CD14-positive monocyte (primary cell): Measurements from ENCODE around the gene TNFAIP8L1. TPM values are rescaled to one million over a fixed set of nuclear protein-coding genes. Genes with fewer than 3 reads are reported as not detected.

ENCODE experiments used
- DNase-seq, 3 donors: peaks; one replicate each; pipeline ENCODE4 v3.0.0-alpha.2; 2011 to 2022
- H2AFZ ChIP-seq: 2 replicates; pipeline ENCODE4 v1.6.0; 2012; ENCODE audit warnings: mild to moderate bottlenecking, low read depth, low read length, inconsistent platforms; ENCODE audit not compliant: insufficient read depth, poor library complexity, severe bottlenecking
- H3K27ac ChIP-seq, 2 donors: 1 replicate in 1 of 2; 2 replicates in 1 of 2; pipeline ENCODE4 v1.5.1; 2012 to 2013; ENCODE audit warnings: low read length in 2 of 2, control low read depth in 1 of 2, inconsistent platforms in 1 of 2, low read depth in 1 of 2, mild to moderate bottlenecking in 1 of 2
- H3K27me3 ChIP-seq, 2 donors: one replicate each; pipeline versions ENCODE4 v1.6.0 to v1.6.1; 2011 to 2013; ENCODE audit warnings: low read length in 2 of 2; ENCODE audit not compliant: control insufficient read depth in 2 of 2, insufficient read depth in 2 of 2
- H3K36me3 ChIP-seq, 2 donors: replicated peaks in 1 of 2; 1 replicate in 1 of 2; 2 replicates in 1 of 2; pipeline versions ENCODE4 v1.5.1 to v1.6.1; 2012 to 2013; ENCODE audit warnings: low read length in 2 of 2, control low read depth in 1 of 2, inconsistent platforms in 1 of 2, mild to moderate bottlenecking in 1 of 2; ENCODE audit not compliant: insufficient read depth in 2 of 2, control insufficient read depth in 1 of 2
- H3K4me1 ChIP-seq, 2 donors: 1 replicate in 1 of 2; 2 replicates in 1 of 2; pipeline versions ENCODE4 v1.5.1 to v1.6.1; 2012 to 2013; ENCODE audit warnings: low read length in 2 of 2, control low read depth in 1 of 2, inconsistent platforms in 1 of 2, mild to moderate bottlenecking in 1 of 2, moderate library complexity in 1 of 2; ENCODE audit not compliant: insufficient read depth in 2 of 2, control insufficient read depth in 1 of 2
- H3K4me2 ChIP-seq: replicated peaks from 2 replicates; pipeline ENCODE3; 2012; ENCODE audit warnings: low read length, moderate library complexity, mild to moderate bottlenecking; ENCODE audit not compliant: poor library complexity, severe bottlenecking; ENCODE audit errors: extremely low read depth
- H3K4me3 ChIP-seq, 3 experiments: fragments of 200-600 bp in 1 of 3; sonication (generic) in 1 of 3; replicated peaks in 1 of 3; 1 replicate in 2 of 3; 2 replicates in 1 of 3; pipeline ENCODE4 v1.5.1; 2011 to 2013; ENCODE audit warnings: low read length in 3 of 3, mild to moderate bottlenecking in 3 of 3, control low read depth in 2 of 3, low read depth in 2 of 3, inconsistent platforms in 1 of 3, moderate library complexity in 1 of 3
- H3K79me2 ChIP-seq: 2 replicates; pipeline ENCODE4 v1.6.0; 2012; ENCODE audit warnings: mild to moderate bottlenecking, control low read depth, inconsistent platforms, low read length, moderate library complexity; ENCODE audit not compliant: insufficient read depth
- H3K9ac ChIP-seq: 2 replicates; pipeline ENCODE4 v1.6.0; 2017; ENCODE audit warnings: low read length, mild to moderate bottlenecking; ENCODE audit not compliant: insufficient read depth, poor library complexity, severe bottlenecking
- H3K9me3 ChIP-seq, 2 donors: replicated peaks in 1 of 2; 1 replicate in 1 of 2; 2 replicates in 1 of 2; pipeline versions ENCODE4 v1.5.1 to v1.6.1; 2012 to 2013; ENCODE audit warnings: low read length in 2 of 2, control low read depth in 1 of 2; ENCODE audit not compliant: control insufficient read depth in 1 of 2, insufficient read depth in 1 of 2
- H4K20me1 ChIP-seq: 2 replicates; pipeline ENCODE4 v1.6.0; 2012; ENCODE audit warnings: mild to moderate bottlenecking, low read length, control low read depth, moderate library complexity; ENCODE audit not compliant: insufficient read depth
- H3K27ac Mint-ChIP-seq, 7 donors: one replicate each; pipeline ENCODE4 v1.8.0; 2020; ENCODE audit warnings: mild to moderate bottlenecking in 7 of 7, mixed read lengths in 7 of 7, moderate library complexity in 6 of 7, inconsistent platforms in 2 of 7
- H3K27me3 Mint-ChIP-seq, 3 donors: one replicate each; pipeline ENCODE4 v1.8.0; 2021 to 2022; ENCODE audit warnings: low read depth in 3 of 3, mild to moderate bottlenecking in 3 of 3, mixed read lengths in 3 of 3, moderate library complexity in 3 of 3, inconsistent platforms in 1 of 3
- H3K36me3 Mint-ChIP-seq, 2 donors: one replicate each; pipeline ENCODE4 v1.8.0; 2020; ENCODE audit warnings: mixed read lengths in 2 of 2, inconsistent platforms in 1 of 2, mild to moderate bottlenecking in 1 of 2
- H3K4me1 Mint-ChIP-seq: one replicate; pipeline ENCODE4 v1.8.0; 2020; ENCODE audit warnings: mild to moderate bottlenecking, mixed read lengths
- H3K4me3 Mint-ChIP-seq, 2 donors: one replicate each; pipeline ENCODE4 v1.8.0; 2020; ENCODE audit warnings: mild to moderate bottlenecking in 2 of 2, mixed read lengths in 2 of 2, moderate library complexity in 1 of 2
- H3K9me3 Mint-ChIP-seq, 7 donors: one replicate each; pipeline ENCODE4 v1.8.0; 2020 to 2022; ENCODE audit warnings: mixed read lengths in 7 of 7, mild to moderate bottlenecking in 6 of 7, moderate library complexity in 6 of 7, inconsistent platforms in 2 of 7
- WGBS: methylation state at CpG from one replicate; pipeline ENCODE4 v1.1.5; 2013; ENCODE audit warnings: missing lambda C conversion rate; ENCODE audit not compliant: insufficient coverage; 5-methylcytosine and 5-hydroxymethylcytosine counted together
- intact Hi-C, 2 donors: fragments of 100-400 bp; cut with micrococcal nuclease; formaldehyde crosslinking; loops; one replicate each; pipeline versions ENCODE4 v1.15.0 to v1.15.1; 2023
- polyA plus RNA-seq, 3 donors: library from polyadenylated mRNA; depleted of rRNA in 1 of 3; unstranded in 2 of 3; stranded (reverse) in 1 of 3; fragments of 300-500 nt in 2 of 3; fragments of >200 nt in 1 of 3; fragmentation: Illumina TruSeq in 2 of 3; gene quantifications; 1 replicate in 2 of 3; 2 replicates in 1 of 3; pipeline ENCODE4 v1.2.3, GENCODE V29; 2012 to 2021
- TF ChIP-seq, protein P1 (sequence below): fragments of 200-600 bp; IDR thresholded peaks from one replicate; pipeline ENCODE4 v1.8.0; 2022; ENCODE audit warnings: antibody characterized with exemption, mild to moderate bottlenecking

The TNFAIP8L1 gene
- polyA plus RNA-seq, 3 donors = 1.8 to 3.9 (median 3.7) TPM

DNA sequence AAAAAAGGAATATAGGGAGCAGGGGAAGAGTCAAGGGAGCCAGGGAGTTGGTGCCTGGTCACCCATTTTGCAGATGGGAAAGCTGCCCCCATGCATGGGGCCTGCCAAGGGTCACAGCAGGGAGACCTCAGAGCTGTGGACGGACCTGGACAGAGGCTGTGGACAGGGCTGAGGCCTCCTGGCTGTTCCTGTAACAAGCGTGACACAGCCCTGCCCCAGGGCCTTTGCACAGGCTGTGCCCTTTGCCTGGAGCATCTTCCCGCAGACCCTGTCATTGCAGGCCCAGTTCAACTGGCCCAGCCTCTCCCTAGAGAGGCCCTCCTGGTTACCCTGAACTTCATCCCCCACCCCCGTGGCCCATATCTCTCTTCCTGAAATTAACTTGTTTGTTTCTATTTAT lies 6.4 kb downstream of the TNFAIP8L1 start:
- peaks cover under 1 to 5% of the 10 kb centered on the region in 2 donors for H3K4me1 ChIP-seq
- H3K9me3 Mint-ChIP-seq = no peaks in the 10 kb centered on the region
- H3K4me2 ChIP-seq = no peak overlapping the region
- no peak overlapping the region for H2AFZ ChIP-seq
- 100% methylated on average over 2 of the region's 4 CpGs for WGBS
- H3K27me3 Mint-ChIP-seq = no peaks in the 10 kb centered on the region
- no peaks in the 10 kb centered on the region for H3K36me3 ChIP-seq
- peaks cover 8 to 19% of the 10 kb centered on the region in 2 donors for H3K36me3 Mint-ChIP-seq
- peaks cover 10% of the 10 kb centered on the region for H3K79me2 ChIP-seq
- no peak overlapping the region for H3K4me3 ChIP-seq
- no peak overlapping the region for H3K4me3 Mint-ChIP-seq
- H3K27me3 ChIP-seq = no peaks in the 10 kb centered on the region
- H3K27ac ChIP-seq = no peak overlapping the region
- peaks cover 7% of the 10 kb centered on the region for H3K4me1 Mint-ChIP-seq
- H4K20me1 ChIP-seq = peaks cover 37% of the 10 kb centered on the region
- TF ChIP-seq, protein P1, sequence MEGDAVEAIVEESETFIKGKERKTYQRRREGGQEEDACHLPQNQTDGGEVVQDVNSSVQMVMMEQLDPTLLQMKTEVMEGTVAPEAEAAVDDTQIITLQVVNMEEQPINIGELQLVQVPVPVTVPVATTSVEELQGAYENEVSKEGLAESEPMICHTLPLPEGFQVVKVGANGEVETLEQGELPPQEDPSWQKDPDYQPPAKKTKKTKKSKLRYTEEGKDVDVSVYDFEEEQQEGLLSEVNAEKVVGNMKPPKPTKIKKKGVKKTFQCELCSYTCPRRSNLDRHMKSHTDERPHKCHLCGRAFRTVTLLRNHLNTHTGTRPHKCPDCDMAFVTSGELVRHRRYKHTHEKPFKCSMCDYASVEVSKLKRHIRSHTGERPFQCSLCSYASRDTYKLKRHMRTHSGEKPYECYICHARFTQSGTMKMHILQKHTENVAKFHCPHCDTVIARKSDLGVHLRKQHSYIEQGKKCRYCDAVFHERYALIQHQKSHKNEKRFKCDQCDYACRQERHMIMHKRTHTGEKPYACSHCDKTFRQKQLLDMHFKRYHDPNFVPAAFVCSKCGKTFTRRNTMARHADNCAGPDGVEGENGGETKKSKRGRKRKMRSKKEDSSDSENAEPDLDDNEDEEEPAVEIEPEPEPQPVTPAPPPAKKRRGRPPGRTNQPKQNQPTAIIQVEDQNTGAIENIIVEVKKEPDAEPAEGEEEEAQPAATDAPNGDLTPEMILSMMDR = no peak
- no peaks in the 10 kb centered on the region for H3K9me3 ChIP-seq
- peak overlapping the region in 1 of 7 donors; percentile 73 for H3K27ac Mint-ChIP-seq
- H3K9ac ChIP-seq = no peak overlapping the region
- intact Hi-C loops = no loop called here
- no peak for DNase-seq

DNA sequence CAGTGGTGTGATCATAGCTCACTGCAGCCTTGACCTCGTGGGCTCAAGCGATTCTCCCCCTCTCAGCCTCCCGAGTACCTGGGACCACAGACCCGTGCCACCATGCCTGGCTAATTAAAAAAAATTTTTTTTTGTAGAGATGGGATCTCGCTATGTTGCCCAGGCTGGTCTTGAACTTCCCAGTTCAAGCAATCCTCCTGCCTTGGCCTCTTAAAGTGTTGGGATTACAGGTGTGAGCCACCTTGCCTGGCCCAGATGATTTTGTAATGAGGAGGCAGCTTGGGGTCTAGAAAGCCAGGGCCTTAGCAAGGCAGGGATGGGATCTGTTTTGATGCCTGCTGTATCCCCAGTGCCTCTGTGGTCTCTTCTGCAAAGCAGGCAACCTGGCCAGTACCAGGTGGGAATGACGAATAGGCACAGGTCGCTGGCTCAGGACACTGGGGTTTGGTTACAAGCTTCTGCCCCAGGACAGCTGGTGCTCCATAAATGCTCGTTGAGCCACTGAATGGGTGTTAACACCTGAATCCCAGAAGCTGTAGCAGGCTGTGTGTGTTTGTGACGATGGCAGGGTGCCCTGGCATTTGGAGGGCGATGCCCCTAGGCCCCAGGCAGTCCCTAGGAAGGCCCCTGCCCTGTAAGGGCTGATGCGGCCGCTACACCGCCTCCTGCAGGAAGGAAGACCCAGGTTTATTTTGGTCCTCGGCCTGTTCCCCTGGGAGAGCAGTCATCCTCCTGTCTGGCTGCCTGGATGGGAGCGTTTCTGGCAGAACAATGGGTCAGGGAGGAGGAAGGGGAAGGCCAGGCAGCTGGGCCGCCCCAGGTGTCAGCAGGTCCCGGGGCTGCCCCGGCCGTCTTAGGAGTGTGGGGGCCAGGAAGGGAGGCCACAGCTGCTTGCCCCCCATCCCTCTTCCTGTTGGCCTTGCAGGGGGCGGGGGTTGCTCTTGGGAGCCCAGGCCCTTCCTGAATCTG lies 8.6 kb downstream of the TNFAIP8L1 start:
- no peak overlapping the region for H3K27ac Mint-ChIP-seq
- H3K4me1 Mint-ChIP-seq = peaks cover 5% of the 10 kb centered on the region
- no peak overlapping the region for H3K4me3 Mint-ChIP-seq
- Histone ChIP-seq H3K4me1 (no peaks in the 10 kb centered on the region), H3K27ac (no peak overlapping the region), H2AFZ (no peak overlapping the region), H3K27me3 (no peaks in the 10 kb centered on the region), H3K4me3 (no peak overlapping the region), H4K20me1 (peaks cover 31% of the 10 kb centered on the region), H3K36me3 (peaks cover 8 to 15% of the 10 kb centered on the region in 2 donors), H3K9me3 (no peaks in the 10 kb centered on the region), H3K79me2 (no peaks in the 10 kb centered on the region), H3K9ac (no peak overlapping the region), H3K4me2 (no peak overlapping the region)
- DNase-seq = no peak
- no peaks in the 10 kb centered on the region for H3K9me3 Mint-ChIP-seq
- H3K36me3 Mint-ChIP-seq = peaks cover 14 to 27% of the 10 kb centered on the region in 2 donors
- intact Hi-C loops = no loop called here
- 41% methylated on average over 15 of the region's 20 CpGs for WGBS
- H3K27me3 Mint-ChIP-seq = no peaks in the 10 kb centered on the region
- TF ChIP-seq, protein P1 = no peak
